Left ventricle myocardium inferior (tissue), 1 donor: Measurements from ENCODE around the gene KRT77. TPM values are rescaled to one million over a fixed set of nuclear protein-coding genes. Genes with fewer than 3 reads are reported as not detected.

Experiments
- DNase-seq: peaks from one replicate; pipeline ENCODE4 v3.0.0-alpha.2; 2020
- H3K27ac ChIP-seq: fragments of 200-600 bp; replicated peaks from 2 replicates; pipeline ENCODE4 v1.8.0; 2021
- H3K27me3 ChIP-seq: fragments of 200-600 bp; 2 replicates; pipeline ENCODE4 v1.8.0; 2021; ENCODE audit warnings: low read depth
- H3K36me3 ChIP-seq: fragments of 200-600 bp; 2 replicates; pipeline ENCODE4 v1.8.0; 2021
- H3K4me1 ChIP-seq: fragments of 200-600 bp; 2 replicates; pipeline ENCODE4 v1.8.0; 2021
- H3K4me3 ChIP-seq: fragments of 200-600 bp; 2 replicates; pipeline ENCODE4 v1.8.0; 2021; ENCODE audit warnings: mild to moderate bottlenecking, moderate library complexity
- H3K9me3 ChIP-seq: fragments of 200-600 bp; replicated peaks from 2 replicates; pipeline ENCODE4 v1.8.0; 2021
- intact Hi-C: fragments of 100-400 bp; cut with micrococcal nuclease; formaldehyde crosslinking; loops from one replicate; pipeline ENCODE4 v1.11.0; 2022
- total RNA-seq: library from RNA; stranded (reverse); fragmentation: NEBNext Ultra II Directional; extraction: Animal tissue kit (Norgen Biotek cat#: 25700); gene quantifications from one replicate; pipeline ENCODE4 v1.2.1, GENCODE V29; 2021
- TF ChIP-seq, protein P1 (sequence below): fragments of 200-600 bp; IDR thresholded peaks from 2 replicates; pipeline ENCODE4 v1.8.0; 2021; ENCODE audit warnings: antibody characterized with exemption, mild to moderate bottlenecking, borderline replicate concordance
- donor health status: DM: no; HTN: yes; CAD: no; lungs with severe emphysema.

KRT77 gene
- total RNA-seq, 1 donor from 2014 or later = not detected

DNA sequence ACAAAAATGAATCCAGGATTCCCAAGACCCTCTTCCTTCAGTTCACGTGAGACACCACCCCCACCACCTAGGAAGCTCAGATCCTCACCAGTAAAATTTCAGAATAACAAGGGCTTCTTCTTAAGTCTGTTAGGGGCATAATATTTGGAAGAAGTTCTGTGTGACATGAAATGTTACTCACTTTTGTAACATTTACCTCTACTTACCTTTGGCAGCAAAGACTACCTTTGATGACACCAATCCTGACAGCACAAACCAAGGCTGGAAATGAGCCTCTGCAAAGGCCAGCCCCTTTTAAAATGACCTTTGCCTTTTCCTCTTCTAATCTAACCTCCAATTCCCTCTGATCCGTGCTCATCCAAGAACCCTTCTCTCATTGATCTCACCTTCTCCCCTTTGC is 19.4 kb upstream of the KRT77 start:
- TF ChIP-seq, protein P1, sequence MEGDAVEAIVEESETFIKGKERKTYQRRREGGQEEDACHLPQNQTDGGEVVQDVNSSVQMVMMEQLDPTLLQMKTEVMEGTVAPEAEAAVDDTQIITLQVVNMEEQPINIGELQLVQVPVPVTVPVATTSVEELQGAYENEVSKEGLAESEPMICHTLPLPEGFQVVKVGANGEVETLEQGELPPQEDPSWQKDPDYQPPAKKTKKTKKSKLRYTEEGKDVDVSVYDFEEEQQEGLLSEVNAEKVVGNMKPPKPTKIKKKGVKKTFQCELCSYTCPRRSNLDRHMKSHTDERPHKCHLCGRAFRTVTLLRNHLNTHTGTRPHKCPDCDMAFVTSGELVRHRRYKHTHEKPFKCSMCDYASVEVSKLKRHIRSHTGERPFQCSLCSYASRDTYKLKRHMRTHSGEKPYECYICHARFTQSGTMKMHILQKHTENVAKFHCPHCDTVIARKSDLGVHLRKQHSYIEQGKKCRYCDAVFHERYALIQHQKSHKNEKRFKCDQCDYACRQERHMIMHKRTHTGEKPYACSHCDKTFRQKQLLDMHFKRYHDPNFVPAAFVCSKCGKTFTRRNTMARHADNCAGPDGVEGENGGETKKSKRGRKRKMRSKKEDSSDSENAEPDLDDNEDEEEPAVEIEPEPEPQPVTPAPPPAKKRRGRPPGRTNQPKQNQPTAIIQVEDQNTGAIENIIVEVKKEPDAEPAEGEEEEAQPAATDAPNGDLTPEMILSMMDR = no peak
- Histone ChIP-seq H3K27me3 (peaks cover 47% of the 10 kb centered on the region), H3K27ac (no peak overlapping the region), H3K9me3 (no peaks in the 10 kb centered on the region), H3K36me3 (no peaks in the 10 kb centered on the region), H3K4me3 (no peak overlapping the region), H3K4me1 (no peaks in the 10 kb centered on the region)
- intact Hi-C loops = no loop called here
- DNase-seq = no peak

DNA sequence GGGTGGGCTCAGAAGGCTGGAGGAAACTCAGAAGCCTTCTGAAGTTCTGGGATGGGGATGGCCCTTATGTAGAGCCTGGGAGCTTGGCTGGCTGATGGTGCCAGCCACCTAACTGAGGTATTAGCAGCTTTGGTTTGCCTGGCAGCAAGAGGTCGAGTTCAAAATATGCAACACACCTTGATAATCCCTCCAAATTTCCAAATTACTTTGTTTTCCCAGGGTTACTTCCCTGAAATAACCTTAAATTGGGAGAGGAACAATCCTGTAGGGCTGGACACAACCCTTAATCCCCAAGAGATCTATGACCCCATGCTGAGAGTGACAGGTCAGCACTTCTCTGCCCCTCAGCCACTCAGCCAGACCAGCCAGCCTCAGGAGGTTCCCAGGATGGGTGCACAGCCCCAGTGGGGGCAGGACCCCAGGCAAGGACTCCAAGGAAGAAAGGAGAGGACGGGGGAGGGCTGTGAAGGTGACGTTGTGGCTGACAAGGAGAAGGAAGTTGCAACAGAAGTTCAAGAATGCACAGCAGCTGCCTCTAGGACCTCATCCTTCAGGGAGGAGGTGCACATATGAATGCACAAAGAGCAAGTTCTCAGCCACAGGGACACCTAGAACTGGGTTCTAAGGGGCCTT is 18.6 kb upstream of the KRT77 start:
- Histone ChIP-seq H3K36me3 (no peaks in the 10 kb centered on the region), H3K4me1 (no peaks in the 10 kb centered on the region), H3K4me3 (no peak overlapping the region), H3K27ac (no peak overlapping the region), H3K9me3 (no peaks in the 10 kb centered on the region), H3K27me3 (peaks cover 48% of the 10 kb centered on the region)
- no peak for DNase-seq
- intact Hi-C loops = no loop called here
- TF ChIP-seq, protein P1 = no peak

DNA sequence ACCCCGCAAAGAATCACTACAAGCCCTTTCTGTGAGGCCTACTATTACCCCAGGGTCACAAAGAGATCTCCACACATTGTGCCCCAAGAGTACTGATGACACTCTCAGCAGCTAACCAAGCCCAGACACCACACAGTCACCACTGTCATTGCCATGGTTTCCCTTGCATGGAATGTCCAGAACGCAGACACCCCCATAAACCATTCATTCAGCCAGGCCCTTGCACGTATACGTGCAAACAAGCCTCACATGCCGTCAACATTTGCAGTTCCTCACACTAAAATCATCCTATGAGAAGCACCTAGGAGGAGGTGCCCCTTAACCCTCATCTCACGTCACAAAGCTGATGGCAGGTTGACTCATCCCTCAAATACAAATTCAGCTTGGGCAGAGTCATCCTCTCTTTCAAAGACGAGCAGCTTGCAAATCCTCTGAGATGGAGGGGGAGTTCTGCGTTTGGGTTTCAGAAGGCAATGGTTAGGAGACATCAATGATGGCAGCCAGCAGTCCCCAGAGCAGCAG is 17.1 kb upstream of the KRT77 start:
- intact Hi-C loops = no loop called here
- no peaks in the 10 kb centered on the region for H3K9me3 ChIP-seq
- H3K27me3 ChIP-seq = peaks cover 48% of the 10 kb centered on the region
- H3K36me3 ChIP-seq = no peaks in the 10 kb centered on the region
- no peaks in the 10 kb centered on the region for H3K4me1 ChIP-seq
- DNase-seq = no peak
- no peak overlapping the region for H3K27ac ChIP-seq
- TF ChIP-seq, protein P1 = no peak
- H3K4me3 ChIP-seq = no peak overlapping the region

DNA sequence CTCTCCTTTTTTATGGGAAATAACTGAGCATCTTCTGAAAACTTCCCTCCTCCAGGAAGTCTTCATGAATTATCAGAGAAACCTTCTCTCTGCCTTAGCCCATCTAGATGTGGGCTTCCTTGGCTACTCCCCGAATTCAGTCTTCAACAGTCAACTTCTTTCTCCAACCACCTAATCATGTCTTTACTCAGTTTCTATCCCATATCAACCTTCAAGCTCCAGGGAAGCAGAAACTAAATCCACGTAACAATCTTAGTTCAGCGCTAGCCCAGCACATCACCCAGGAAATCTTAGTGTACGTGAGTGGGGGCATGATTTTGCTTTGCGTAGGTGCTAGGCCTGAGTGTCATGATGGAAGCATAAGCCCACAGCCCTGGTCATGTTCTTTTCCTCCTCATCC is 12.7 kb upstream of the KRT77 start:
- peaks cover 69% of the 10 kb centered on the region for H3K27me3 ChIP-seq
- no peak overlapping the region for H3K27ac ChIP-seq
- intact Hi-C loops = no loop called here

DNA sequence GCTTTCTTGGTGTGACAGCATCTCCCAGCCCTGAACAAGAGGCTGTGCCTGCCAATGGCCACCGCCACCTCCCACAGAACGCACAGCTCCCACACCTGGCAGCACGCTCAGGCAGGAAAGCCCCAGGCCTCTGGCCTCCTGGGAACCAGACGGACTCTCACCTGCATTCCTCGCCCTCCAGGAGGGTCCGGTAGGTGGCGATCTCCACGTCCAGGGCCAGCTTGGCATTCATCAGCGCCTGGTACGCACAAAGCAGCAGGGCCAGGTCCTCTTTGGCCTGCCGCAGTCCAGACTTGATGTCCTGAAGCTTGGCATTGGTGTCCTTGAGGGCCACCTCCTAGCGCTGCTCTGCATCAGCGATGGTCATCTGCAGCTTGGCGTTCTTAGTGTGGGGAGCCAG is 12.1 kb upstream of the KRT77 start:
- Histone ChIP-seq H3K9me3 (no peaks in the 10 kb centered on the region), H3K27me3 (peaks cover 69% of the 10 kb centered on the region), H3K36me3 (no peaks in the 10 kb centered on the region), H3K27ac (no peak overlapping the region), H3K4me1 (peaks cover 7% of the 10 kb centered on the region), H3K4me3 (no peak overlapping the region)
- intact Hi-C loops = no loop called here
- TF ChIP-seq, protein P1 = no peak
- no peak for DNase-seq

More for the DNA sequence above, 12.7 kb upstream of the KRT77 start:
- DNase-seq = no peak
- Histone ChIP-seq H3K36me3 (no peaks in the 10 kb centered on the region), H3K9me3 (no peaks in the 10 kb centered on the region), H3K4me1 (peaks cover 7% of the 10 kb centered on the region), H3K4me3 (no peak overlapping the region)
- TF ChIP-seq, protein P1 = no peak
